Left kidney (tissue), 2 donors: ENCODE results near the gene ZBTB40. TPM values are rescaled to one million over a fixed set of nuclear protein-coding genes. Genes with fewer than 3 reads are reported as not detected.

ENCODE experiments used
- DNase-seq: peaks from one replicate; pipeline ENCODE4 v3.0.0-alpha.2; 2013
- polyA plus RNA-seq: library from polyadenylated mRNA; unstranded; fragments of 120-200 nt; gene quantifications from one replicate; pipeline ENCODE4 v1.2.1, GENCODE V29; 2013; ENCODE audit not compliant: insufficient read length

Gene ZBTB40
- polyA plus RNA-seq, 1 donor: 25.3 TPM

GRCh38 chr1:22465015-22465565 lies 13.4 kb downstream of the ZBTB40 start:
- no peak for DNase-seq

GRCh38 chr1:22465671-22466070 lies 14.0 kb downstream of the ZBTB40 start:
- no peak for DNase-seq

GRCh38 chr1:22470227-22470626 lies 18.6 kb downstream of the ZBTB40 start:
- DNase-seq: no peak

GRCh38 chr1:22471078-22471477 lies 19.4 kb downstream of the ZBTB40 start:
- DNase-seq: no peak

GRCh38 chr1:22471610-22472009 lies 20.0 kb downstream of the ZBTB40 start:
- no peak for DNase-seq

- no peak for DNase-seq
Observed at GRCh38 chr1:22472596-22472995, 20.9 kb downstream of the ZBTB40 start.

- no peak for DNase-seq
Observed at GRCh38 chr1:22473952-22474351, 22.3 kb downstream of the ZBTB40 start.

GRCh38 chr1:22476566-22476965 lies 24.9 kb downstream of the ZBTB40 start:
- no peak for DNase-seq

- no peak for DNase-seq
Observed at GRCh38 chr1:22483121-22483520, 31.5 kb downstream of the ZBTB40 start.

GRCh38 chr1:22484706-22485345 lies 33.2 kb downstream of the ZBTB40 start:
- DNase-seq: no peak

- no peak for DNase-seq
Observed at GRCh38 chr1:22485431-22485830, 33.8 kb downstream of the ZBTB40 start.

- DNase-seq: no peak
Observed at GRCh38 chr1:22487781-22488180, 36.1 kb downstream of the ZBTB40 start.

GRCh38 chr1:22488319-22488718 lies 36.7 kb downstream of the ZBTB40 start:
- DNase-seq: no peak

- DNase-seq: no peak
Observed at GRCh38 chr1:22489278-22489677, 37.6 kb downstream of the ZBTB40 start.

GRCh38 chr1:22489823-22490222 lies 38.2 kb downstream of the ZBTB40 start:
- DNase-seq: no peak

- DNase-seq: no peak
Observed at GRCh38 chr1:22490309-22490708, 38.7 kb downstream of the ZBTB40 start.

- no peak for DNase-seq
Observed at GRCh38 chr1:22491995-22492715, 40.5 kb downstream of the ZBTB40 start.

GRCh38 chr1:22494144-22494543 lies 42.5 kb downstream of the ZBTB40 start:
- no peak for DNase-seq

- no peak for DNase-seq
Observed at GRCh38 chr1:22494943-22495579, 43.4 kb downstream of the ZBTB40 start.

- DNase-seq: no peak
Observed at GRCh38 chr1:22496536-22497160, 45.0 kb downstream of the ZBTB40 start.

- DNase-seq: no peak
Observed at GRCh38 chr1:22498463-22498862, 46.8 kb downstream of the ZBTB40 start.

- DNase-seq: no peak
Observed at GRCh38 chr1:22500058-22500457, 48.4 kb downstream of the ZBTB40 start.

GRCh38 chr1:22500471-22500870 lies 48.8 kb downstream of the ZBTB40 start:
- DNase-seq: no peak
